ENCODE measurements around the gene HMBS.

GRCh38 chr11:119110439-119110838 lies 25.8 kb downstream of the HMBS start:
- no peak for TF ChIP-seq CTCF (IDR thresholded peaks at IDR 0.05; ENCODE audit: insufficient read depth, low read depth, low read length)
- TF ChIP-seq EZH2 (IDR thresholded peaks at IDR 0.05; ENCODE audit: insufficient read depth, low read length): no peak
